Right atrium auricular region (tissue), 2 donors: ENCODE measurements around the gene KCNT2. TPM values are rescaled to one million over a fixed set of nuclear protein-coding genes. Genes with fewer than 3 reads are reported as not detected.
A peak's percentile ranks its signal among the peaks of the same experiment; 100 is the strongest.

Experiments
- DNase-seq: peaks from one replicate; pipeline ENCODE4 v3.0.0-alpha.2; 2019; ENCODE audit warnings: low spot score
- H3K27ac ChIP-seq, 2 donors: fragments of 200-600 bp; sonication (generic); 1 replicate in 1 of 2; 2 replicates in 1 of 2; pipeline ENCODE4 v1.5.1; 2016 to 2019
- H3K27me3 ChIP-seq, 2 donors: fragments of 200-600 bp; sonication (generic); one replicate each; pipeline versions ENCODE4 v1.5.1 to v1.6.0; 2017 to 2019
- H3K36me3 ChIP-seq: fragments of 200-600 bp; sonication (generic); one replicate; pipeline ENCODE4 v1.5.1; 2016
- H3K4me1 ChIP-seq, 2 donors: fragments of 200-600 bp; sonication (generic); one replicate each; pipeline versions ENCODE4 v1.5.1 to v1.6.0; 2017 to 2019
- H3K4me3 ChIP-seq, 2 donors: fragments of 200-600 bp; sonication (generic); 1 replicate in 1 of 2; 2 replicates in 1 of 2; pipeline ENCODE4 v1.5.1; 2017 to 2019; ENCODE audit warnings: mild to moderate bottlenecking in 1 of 2, moderate library complexity in 1 of 2
- H3K9me3 ChIP-seq, 2 donors: fragments of 200-600 bp; sonication (generic); one replicate each; pipeline ENCODE4 v1.5.1; 2019
- CTCF ChIP-seq, 2 donors: fragments of 200-600 bp; sonication (generic); IDR thresholded peaks; one replicate each; pipeline ENCODE4 v1.5.1; 2019; ENCODE audit warnings: antibody characterized with exemption in 2 of 2
- total RNA-seq, 2 donors: library from RNA; depleted of rRNA; stranded (reverse); fragments of >200 nt; gene quantifications; one replicate each; pipeline ENCODE4 v1.1.0, GENCODE V29; 2016

The KCNT2 gene
- total RNA-seq, 2 donors from 2014 or later, result 3.9 to 14.1 TPM

- TF ChIP-seq CTCF (IDR thresholded peaks at IDR 0.05), result no peak
These were observed 195.9 kb downstream of the KCNT2 start for GRCh38 chr1:196412326-196412725.

GRCh38 chr1:196410768-196411167, 197.5 kb downstream of the KCNT2 start:
- no peak overlapping the region for H3K4me3 ChIP-seq
- TF ChIP-seq CTCF (IDR thresholded peaks at IDR 0.05), result no peak
- H3K36me3 ChIP-seq, result no peaks in the 10 kb centered on the region
- no peaks in the 10 kb centered on the region for H3K9me3 ChIP-seq
- no peak overlapping the region for H3K27ac ChIP-seq
- DNase-seq, result no peak
- H3K27me3 ChIP-seq, result no peaks in the 10 kb centered on the region
- H3K4me1 ChIP-seq, result no peaks in the 10 kb centered on the region

More at GRCh38 chr1:196412326-196412725, 195.9 kb downstream of the KCNT2 start:
- Histone ChIP-seq H3K27me3 (no peaks in the 10 kb centered on the region), H3K4me1 (no peaks in the 10 kb centered on the region), H3K36me3 (no peaks in the 10 kb centered on the region), H3K4me3 (no peak overlapping the region), H3K27ac (no peak overlapping the region), H3K9me3 (no peaks in the 10 kb centered on the region)
- no peak for DNase-seq

DNA sequence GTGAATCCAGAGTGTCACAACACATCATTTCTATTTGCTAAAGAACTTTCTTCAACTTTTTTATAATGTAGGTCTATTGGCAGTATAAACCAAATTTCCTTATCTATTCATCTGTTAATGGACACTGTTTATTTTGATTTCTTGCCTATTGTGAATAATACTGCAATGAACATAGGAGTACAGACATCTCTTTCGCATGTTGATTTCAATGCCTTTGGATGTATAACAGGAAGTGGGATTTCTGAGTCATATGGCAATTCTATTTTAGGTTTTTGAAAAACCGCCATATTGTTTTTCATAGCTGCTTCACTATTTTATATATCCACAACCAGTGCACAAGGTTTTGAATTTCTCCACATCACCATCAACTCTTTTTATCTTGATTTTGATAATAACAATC, 198.7 kb downstream of the KCNT2 start:
- no peaks in the 10 kb centered on the region for H3K36me3 ChIP-seq
- no peak for DNase-seq
- H3K9me3 ChIP-seq, result no peaks in the 10 kb centered on the region
- H3K4me3 ChIP-seq, result no peak overlapping the region
- no peak overlapping the region for H3K27ac ChIP-seq
- no peaks in the 10 kb centered on the region for H3K27me3 ChIP-seq
- no peak for TF ChIP-seq CTCF (IDR thresholded peaks at IDR 0.05)
- H3K4me1 ChIP-seq, result no peaks in the 10 kb centered on the region

- H3K36me3 ChIP-seq, result no peaks in the 10 kb centered on the region
- H3K4me3 ChIP-seq, result no peak overlapping the region
- no peak for DNase-seq
- peak overlapping the region in 1 of 2 donors; percentile 17 for H3K27ac ChIP-seq
- no peak for TF ChIP-seq CTCF (IDR thresholded peaks at IDR 0.05)
- H3K4me1 ChIP-seq, result no peaks in the 10 kb centered on the region
- H3K9me3 ChIP-seq, result no peaks in the 10 kb centered on the region
- no peaks in the 10 kb centered on the region for H3K27me3 ChIP-seq
These were observed 200.7 kb downstream of the KCNT2 start for GRCh38 chr1:196407358-196408051.

DNA sequence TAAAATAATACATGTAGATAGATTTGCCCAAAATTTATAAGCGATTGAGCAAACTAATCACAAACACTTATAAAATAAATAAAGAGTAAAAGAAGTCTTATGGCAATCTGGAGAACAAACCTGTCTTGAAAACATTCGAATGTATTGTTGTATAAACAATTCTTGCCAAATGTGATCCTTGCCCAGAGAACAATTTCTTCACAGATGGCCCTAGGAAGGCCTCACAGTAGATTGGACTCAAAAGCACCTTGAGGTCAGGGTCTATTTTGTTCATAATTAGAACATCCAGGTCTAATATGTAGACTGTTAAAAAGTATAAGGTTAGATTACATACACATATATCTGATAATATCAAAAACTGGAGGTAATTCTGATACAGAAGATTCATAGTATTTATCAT, 202.4 kb downstream of the KCNT2 start:
- Histone ChIP-seq H3K27me3 (no peaks in the 10 kb centered on the region), H3K9me3 (no peaks in the 10 kb centered on the region), H3K27ac (no peak overlapping the region), H3K4me1 (no peaks in the 10 kb centered on the region), H3K36me3 (no peaks in the 10 kb centered on the region), H3K4me3 (no peak overlapping the region)
- no peak for TF ChIP-seq CTCF (IDR thresholded peaks at IDR 0.05)
- no peak for DNase-seq
